ENCODE data around the gene TMEM235. TPM values are rescaled to one million over a fixed set of nuclear protein-coding genes. Genes with fewer than 3 reads are reported as not detected.
A peak's percentile ranks its signal among the peaks of the same experiment; 100 is the strongest.

The TMEM235 gene
- total and polyA plus RNA-seq, 2 donors (not counting 3 experiments of a cell fraction or from before 2014, with no cell fraction given), result 0.04 to 0.38 TPM

DNA sequence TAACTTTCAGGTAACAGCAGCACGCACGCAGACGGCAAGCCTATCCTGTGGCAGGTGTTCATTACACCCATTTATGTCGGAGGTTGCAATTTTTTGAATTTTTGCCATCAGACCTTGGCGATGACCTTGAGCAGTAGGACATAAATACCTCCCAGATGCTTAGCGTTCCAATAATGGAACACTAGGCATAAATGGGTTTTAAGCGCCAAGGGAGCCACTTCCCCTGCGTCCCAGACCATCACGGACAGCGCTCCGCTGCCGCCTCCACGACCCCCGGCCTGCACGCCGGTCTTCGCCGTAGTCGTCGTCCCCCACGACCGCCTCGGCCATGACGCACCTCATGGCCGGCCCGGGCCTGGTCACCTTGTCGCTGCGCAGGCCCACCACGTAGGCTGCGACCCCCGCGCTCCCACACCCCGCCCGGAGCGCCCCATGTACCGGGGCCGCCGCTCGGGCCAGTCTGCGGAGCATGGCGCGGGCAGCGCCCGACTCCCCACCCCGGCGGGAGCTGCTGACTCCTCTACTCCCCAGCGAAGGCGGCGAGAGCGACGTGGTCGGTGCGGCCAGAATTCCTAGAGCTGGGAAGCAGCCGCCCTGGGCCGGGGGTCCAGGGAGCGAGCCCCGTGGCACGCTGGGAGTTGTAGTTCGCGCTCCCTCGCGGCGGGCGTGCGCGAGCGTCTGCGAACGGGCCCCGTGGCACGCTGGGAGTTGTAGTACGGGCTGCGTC lies 22.7 kb downstream of the TMEM235 start:
- Histone ChIP-seq H3K9me1 (replicated peaks; ENCODE audit: control insufficient read depth, extremely low read depth, insufficient read depth, low read length) (no peaks in the 10 kb centered on the region), H3K4me3 (replicated peaks in 1 of 3; ENCODE audit: insufficient read depth in 1 of 3, low read depth in 1 of 3, low read length in 3 of 3) (peak overlapping the region; percentile 48 to 81 (median 53)), H3K27me3 (ENCODE audit: control insufficient read depth in 2 of 2, insufficient read depth in 2 of 2, low read length in 2 of 2) (no peaks in the 10 kb centered on the region), H4K20me1 (replicated peaks; ENCODE audit: control insufficient read depth, extremely low read depth, insufficient read depth, low read length) (no peaks in the 10 kb centered on the region), H3K36me3 (ENCODE audit: control insufficient read depth in 2 of 2, extremely low read depth in 1 of 2, insufficient read depth in 2 of 2, low read length in 2 of 2) (no peaks in the 10 kb centered on the region), H2AFZ (ENCODE audit: low read depth, low read length) (peak overlapping the region; percentile 93), H3K27ac (ENCODE audit: insufficient read depth, low read depth, low read length) (no peak overlapping the region), H3K4me2 (ENCODE audit: insufficient read depth, low read length) (peak overlapping the region; percentile 73), H3K9me3 (replicated peaks; ENCODE audit: control insufficient read depth, insufficient read depth, low read length) (no peaks in the 10 kb centered on the region), H3K9ac (replicated peaks; ENCODE audit: extremely low read depth, insufficient read depth, low read length) (peak overlapping the region; percentile 80), H3K79me2 (ENCODE audit: control insufficient read depth, insufficient read depth, low read length) (no peaks in the 10 kb centered on the region), H3K4me1 (ENCODE audit: control insufficient read depth, extremely low read depth, insufficient read depth, low read length) (peaks cover 9% of the 10 kb centered on the region)
- DNase-seq (ENCODE audit: low read depth, low spot score) (peak; percentile 82), FAIRE-seq (peak; percentile 79)
- ChIA-PET CTCF (interaction anchor here (0.6 to 1.5 kb wide), 2 partner anchors 15 to 27 kb away, joined by 3 to 7 read pairs; no protein-coding TSS in a partner anchor), POLR2A (no interaction called here)
- intact Hi-C loops (cut with micrococcal nuclease), result loop anchor here (5.0 to 10.0 kb wide), 2 partner anchors 127 to 451 kb away; partner anchors contain the start of gene TMC6
- dilution Hi-C loops (cut with MboI; ENCODE audit: extremely low pct_ligation_motif_present, low sequenced_read_pairs), result no loop called here
- BruUV-seq (replicated peaks), result TSS peak; percentile 64
- TF ChIP-seq EZH2 (IDR thresholded peaks at IDR 0.05; ENCODE audit: borderline replicate concordance, low read depth, low read length, severe bottlenecking) (no peak), POLR2AphosphoS5 (IDR thresholded peaks at IDR 0.05; ENCODE audit: insufficient read depth, low read depth, low read length) (peak; percentile 55), POLR2A (IDR thresholded peaks at IDR 0.05; ENCODE audit: low read depth, low read length) (peak; percentile 66)
- TF ChIP-seq, protein P1, sequence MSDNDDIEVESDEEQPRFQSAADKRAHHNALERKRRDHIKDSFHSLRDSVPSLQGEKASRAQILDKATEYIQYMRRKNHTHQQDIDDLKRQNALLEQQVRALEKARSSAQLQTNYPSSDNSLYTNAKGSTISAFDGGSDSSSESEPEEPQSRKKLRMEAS (IDR thresholded peaks at IDR 0.05; ENCODE audit: insufficient read depth, insufficient read length), result peak; percentile 53

DNA sequence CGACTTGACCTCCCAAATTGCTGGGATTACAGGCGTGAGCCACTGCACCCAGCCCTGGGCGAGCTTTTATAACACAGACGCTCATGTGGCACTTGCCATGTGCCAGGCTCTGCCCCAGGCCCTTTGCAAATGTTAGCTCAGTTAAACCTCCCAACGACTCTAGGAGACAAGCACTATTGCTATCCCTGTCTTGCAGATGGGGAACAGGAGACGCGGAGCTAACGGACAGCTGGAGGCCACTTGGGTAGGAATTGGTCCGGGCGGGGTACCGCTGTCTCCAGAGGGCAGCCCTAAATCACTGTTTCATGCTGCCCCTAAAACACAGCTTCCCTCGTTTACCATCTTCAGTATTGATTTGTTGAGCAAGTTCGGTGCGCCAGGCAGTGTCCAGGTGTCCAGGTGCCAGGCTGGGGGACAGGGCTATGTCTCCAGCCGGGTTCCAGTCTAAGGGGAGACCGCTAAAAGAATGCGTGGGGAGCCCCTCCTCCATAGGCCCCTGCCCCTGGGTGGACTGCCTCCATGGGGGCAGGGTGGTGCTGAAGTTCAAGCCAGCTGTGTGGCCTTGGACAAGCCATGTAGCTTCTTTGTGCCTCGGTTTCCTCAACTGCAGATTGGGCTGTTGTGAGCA lies 23.7 kb downstream of the TMEM235 start:
- no peaks in the 10 kb centered on the region for H3K9me3 ChIP-seq (replicated peaks; ENCODE audit: control insufficient read depth, insufficient read depth, low read length)
- H2AFZ ChIP-seq (ENCODE audit: low read depth, low read length), result no peak overlapping the region
- H3K9me1 ChIP-seq (replicated peaks; ENCODE audit: control insufficient read depth, extremely low read depth, insufficient read depth, low read length), result no peaks in the 10 kb centered on the region
- TF ChIP-seq EZH2 (IDR thresholded peaks at IDR 0.05; ENCODE audit: borderline replicate concordance, low read depth, low read length, severe bottlenecking), result no peak
- H3K27ac ChIP-seq (ENCODE audit: insufficient read depth, low read depth, low read length), result no peak overlapping the region
- DNase-seq (ENCODE audit: low read depth, low spot score) (no peak), FAIRE-seq (peak; percentile 24)
- POLR2A ChIA-PET, result no interaction called here
- no peak overlapping the region for H3K4me3 ChIP-seq (replicated peaks in 1 of 3; ENCODE audit: insufficient read depth in 1 of 3, low read depth in 1 of 3, low read length in 3 of 3)
- intact Hi-C loops (cut with micrococcal nuclease) (loop anchor here (10.0 kb wide), 1 partner anchor 450 kb away; no protein-coding TSS in a partner anchor), dilution Hi-C loops (cut with MboI; ENCODE audit: extremely low pct_ligation_motif_present, low sequenced_read_pairs) (no loop called here)
- no peak overlapping the region for H3K4me2 ChIP-seq (ENCODE audit: insufficient read depth, low read length)
- CTCF ChIA-PET, result interaction anchor here (1.5 to 2.0 kb wide), 2 partner anchors 14 to 167 kb away, joined by 7 to 11 read pairs; no protein-coding TSS in a partner anchor
- H3K27me3 ChIP-seq (ENCODE audit: control insufficient read depth in 2 of 2, insufficient read depth in 2 of 2, low read length in 2 of 2), result no peaks in the 10 kb centered on the region
- no TSS peak for BruUV-seq (replicated peaks)
- no peaks in the 10 kb centered on the region for H3K36me3 ChIP-seq (ENCODE audit: control insufficient read depth in 2 of 2, extremely low read depth in 1 of 2, insufficient read depth in 2 of 2, low read length in 2 of 2)
- no peaks in the 10 kb centered on the region for H4K20me1 ChIP-seq (replicated peaks; ENCODE audit: control insufficient read depth, extremely low read depth, insufficient read depth, low read length)
- peaks cover 9% of the 10 kb centered on the region for H3K4me1 ChIP-seq (ENCODE audit: control insufficient read depth, extremely low read depth, insufficient read depth, low read length)
- no peaks in the 10 kb centered on the region for H3K79me2 ChIP-seq (ENCODE audit: control insufficient read depth, insufficient read depth, low read length)
- no peak overlapping the region for H3K9ac ChIP-seq (replicated peaks; ENCODE audit: extremely low read depth, insufficient read depth, low read length)
